Fibroblast of lung (primary cell): ENCODE measurements around the gene ADGRE1.

Experiments
- CTCF ChIP-seq, 2 donors: IDR thresholded peaks in 1 of 2; conservative IDR thresholded peaks in 1 of 2; 1 replicate in 1 of 2; 2 replicates in 1 of 2; pipeline ENCODE4 v1.5.1; 2011 to 2012; ENCODE audit warnings: low read length in 2 of 2, control low read depth in 1 of 2, inconsistent platforms in 1 of 2, low read depth in 1 of 2, mild to moderate bottlenecking in 1 of 2
- EZH2 ChIP-seq: IDR thresholded peaks from 2 replicates; pipeline ENCODE4 v1.5.1; 2012; ENCODE audit warnings: low read length, control low read depth, mild to moderate bottlenecking; ENCODE audit errors: missing control alignments

- TF ChIP-seq EZH2 (no peak), CTCF (conservative IDR thresholded peaks at IDR 0.05 in 1 of 2, IDR thresholded peaks at IDR 0.05 in 1 of 2; ENCODE audit: low read depth in 1 of 2, low read length in 2 of 2) (no peak)
Measured at GRCh38 chr19:6914321-6914720, 26.9 kb downstream of the ADGRE1 start.
